H1 (cell line): ENCODE measurements around the gene EPHA7. TPM values are rescaled to one million over a fixed set of nuclear protein-coding genes. Genes with fewer than 3 reads are reported as not detected.

Experiments used
- CTCF ChIA-PET: fragments of 300-600 bp; sonication (Branson Sonifier 250); formaldehyde crosslinking; loops from one replicate; lab custom pipeline; 2021; ENCODE audit not compliant: partially characterized antibody; lab: Charles Lee
- POLR2A ChIA-PET: fragments of 300-600 bp; sonication (Branson Sonifier 250); formaldehyde crosslinking; loops from one replicate; lab custom pipeline; 2021; ENCODE audit warnings: inconsistent platforms; ENCODE audit not compliant: partially characterized antibody; lab: Charles Lee
- DNase-seq, 2 experiments: peaks; one replicate each; pipeline versions ENCODE4 v3.0.0 to v3.0.0-alpha.2; 2010 to 2022; ENCODE audit warnings: low spot score in 2 of 2, low read depth in 1 of 2, mixed read lengths in 1 of 2
- FAIRE-seq: peaks from 2 replicates; lab custom pipeline; 2011; peaks lifted over from hg19 to GRCh38; lab: Jason Lieb, UNC
- H2AFZ ChIP-seq: 2 replicates; pipeline ENCODE4 v1.8.1; 2012; ENCODE audit warnings: low read length, inconsistent platforms
- H2AK5ac ChIP-seq: 2 replicates; pipeline ENCODE4 v1.6.1; 2013; ENCODE audit warnings: low read depth, low read length
- H2BK120ac ChIP-seq: replicated peaks from 2 replicates; pipeline ENCODE3; 2013; ENCODE audit warnings: low read depth, low read length, inconsistent platforms
- H2BK12ac ChIP-seq: 2 replicates; pipeline ENCODE4 v1.6.1; 2013; ENCODE audit warnings: low read depth, low read length
- H2BK15ac ChIP-seq: 2 replicates; pipeline ENCODE4 v1.6.1; 2013; ENCODE audit warnings: low read length
- H2BK20ac ChIP-seq: 2 replicates; pipeline ENCODE4 v1.6.1; 2013; ENCODE audit warnings: low read length
- H2BK5ac ChIP-seq: 2 replicates; pipeline ENCODE4 v1.6.1; 2013; ENCODE audit warnings: low read depth, low read length
- H3K14ac ChIP-seq: 2 replicates; pipeline ENCODE4 v1.6.1; 2013; ENCODE audit warnings: inconsistent platforms; ENCODE audit not compliant: insufficient read length
- H3K18ac ChIP-seq: 2 replicates; pipeline ENCODE4 v1.6.1; 2013; ENCODE audit warnings: low read length; ENCODE audit errors: extremely low read depth
- H3K23ac ChIP-seq: 2 replicates; pipeline ENCODE4 v1.6.1; 2013; ENCODE audit warnings: inconsistent platforms; ENCODE audit not compliant: insufficient read length
- H3K23me2 ChIP-seq: 2 replicates; pipeline ENCODE4 v1.6.1; 2013; ENCODE audit warnings: low read depth, low read length
- H3K27ac ChIP-seq: 2 replicates; pipeline ENCODE4 v1.6.1; 2011; ENCODE audit warnings: low read depth, low read length, inconsistent platforms
- H3K27me3 ChIP-seq, 4 experiments: replicated peaks in 1 of 4; 1 replicate in 1 of 4; 2 replicates in 3 of 4; pipeline versions ENCODE4 v1.6.1 to v1.8.1; 2011 to 2013; ENCODE audit warnings: low read length in 3 of 4, mild to moderate bottlenecking in 3 of 4, inconsistent platforms in 2 of 4, mixed read lengths in 2 of 4, moderate library complexity in 1 of 4; ENCODE audit not compliant: control insufficient read depth in 3 of 4, insufficient read depth in 3 of 4; ENCODE audit errors: extremely low read depth in 1 of 4
- H3K36me3 ChIP-seq, 4 experiments: 2 replicates each; pipeline versions ENCODE4 v1.6.1 to v1.8.1; 2011 to 2013; ENCODE audit warnings: mild to moderate bottlenecking in 4 of 4, low read length in 3 of 4, moderate library complexity in 2 of 4, control low read depth in 1 of 4, inconsistent platforms in 1 of 4; ENCODE audit not compliant: insufficient read depth in 4 of 4, control insufficient read depth in 2 of 4
- H3K4ac ChIP-seq: replicated peaks from 2 replicates; pipeline ENCODE3; 2013; ENCODE audit warnings: low read length, low read depth, mixed read lengths, inconsistent platforms; ENCODE audit not compliant: insufficient read length
- H3K4me1 ChIP-seq, 4 experiments: replicated peaks in 1 of 4; 1 replicate in 1 of 4; 2 replicates in 3 of 4; pipeline versions ENCODE4 v1.6.1 to v1.8.1; 2011 to 2013; ENCODE audit warnings: low read length in 3 of 4, inconsistent platforms in 2 of 4, mixed read lengths in 1 of 4; ENCODE audit not compliant: insufficient read depth in 4 of 4, control insufficient read depth in 3 of 4
- H3K4me2 ChIP-seq, 2 experiments: 2 replicates each; pipeline versions ENCODE4 v1.6.1 to v1.8.1; 2011 to 2013; ENCODE audit warnings: low read depth in 2 of 2, low read length in 2 of 2, control low read depth in 1 of 2, inconsistent platforms in 1 of 2, mild to moderate bottlenecking in 1 of 2; ENCODE audit not compliant: insufficient read depth in 1 of 2
- H3K4me3 ChIP-seq, 4 experiments: fragments of 200-600, 300-600 bp in 1 of 4; sonication (generic), shearing (Covaris generic), sonication (Bioruptor Twin) in 1 of 4; 2 replicates each; pipeline versions ENCODE4 v1.5.1 to v1.8.1; 2011 to 2016; ENCODE audit warnings: low read length in 4 of 4, low read depth in 3 of 4, control low read depth in 2 of 4, inconsistent platforms in 2 of 4, mild to moderate bottlenecking in 2 of 4, mixed read lengths in 1 of 4, moderate library complexity in 1 of 4; ENCODE audit not compliant: insufficient read depth in 2 of 4; ENCODE audit errors: extremely low read depth in 1 of 4
- H3K56ac ChIP-seq: replicated peaks from 2 replicates; pipeline ENCODE3; 2013; ENCODE audit warnings: low read depth, mild to moderate bottlenecking, mixed read lengths, low read length, inconsistent platforms; ENCODE audit not compliant: insufficient read length
- H3K79me1 ChIP-seq: 2 replicates; pipeline ENCODE4 v1.6.1; 2013; ENCODE audit warnings: low read depth, low read length, control low read depth
- H3K79me2 ChIP-seq, 2 experiments: 2 replicates each; pipeline versions ENCODE4 v1.6.1 to v1.8.1; 2012 to 2013; ENCODE audit warnings: low read length in 2 of 2, mild to moderate bottlenecking in 2 of 2, inconsistent platforms in 1 of 2; ENCODE audit not compliant: insufficient read depth in 2 of 2, control insufficient read depth in 1 of 2
- H3K9ac ChIP-seq, 4 experiments: replicated peaks in 1 of 4; 1 replicate in 1 of 4; 2 replicates in 3 of 4; pipeline versions ENCODE4 v1.6.1 to v1.8.1; 2011 to 2013; ENCODE audit warnings: low read depth in 3 of 4, low read length in 3 of 4, control low read depth in 2 of 4, mild to moderate bottlenecking in 2 of 4, moderate library complexity in 2 of 4, inconsistent platforms in 1 of 4; ENCODE audit errors: extremely low read depth in 1 of 4
- H3K9me3 ChIP-seq, 2 experiments: 2 replicates each; pipeline versions ENCODE4 v1.6.1 to v1.8.1; 2012 to 2013; ENCODE audit warnings: mild to moderate bottlenecking in 2 of 2, moderate library complexity in 2 of 2, control low read depth in 1 of 2, inconsistent platforms in 1 of 2, low read depth in 1 of 2, low read length in 1 of 2, mixed read lengths in 1 of 2; ENCODE audit not compliant: insufficient read depth in 2 of 2
- H4K20me1 ChIP-seq, 2 experiments: replicated peaks in 1 of 2; 2 replicates each; pipeline versions ENCODE3 to v1.8.1; 2011 to 2013; ENCODE audit warnings: inconsistent platforms in 2 of 2, low read length in 2 of 2, mild to moderate bottlenecking in 1 of 2; ENCODE audit not compliant: insufficient read depth in 2 of 2, control insufficient read depth in 1 of 2
- H4K5ac ChIP-seq: 2 replicates; pipeline ENCODE4 v1.6.1; 2013; ENCODE audit warnings: low read length, low read depth, mixed read lengths, inconsistent platforms; ENCODE audit not compliant: insufficient read length
- H4K8ac ChIP-seq: 2 replicates; pipeline ENCODE4 v1.8.0; 2013; ENCODE audit warnings: mild to moderate bottlenecking, moderate library complexity, low read length, inconsistent platforms; ENCODE audit not compliant: insufficient read depth; ENCODE audit errors: extremely low read depth
- H4K91ac ChIP-seq: replicated peaks from 2 replicates; pipeline ENCODE3; 2013; ENCODE audit warnings: low read length, mixed read lengths, inconsistent platforms; ENCODE audit not compliant: insufficient read length
- ASH2L ChIP-seq: fragments of 200-600, 300-600 bp; sonication (generic); IDR thresholded peaks from one replicate; pipeline ENCODE4 v1.7.1; 2017; ENCODE audit warnings: low read length
- BACH1 ChIP-seq: IDR thresholded peaks from 2 replicates; pipeline ENCODE4 v1.6.1; 2012; ENCODE audit warnings: low read length, improper control_type of control experiment
- BCL11A ChIP-seq, 2 experiments: IDR thresholded peaks; one replicate each; pipeline ENCODE4 v1.6.1; 2011; ENCODE audit warnings: low read depth in 2 of 2, low read length in 2 of 2, mild to moderate bottlenecking in 2 of 2
- CEBPB ChIP-seq: IDR thresholded peaks from 2 replicates; pipeline ENCODE4 v1.6.1; 2012; ENCODE audit warnings: low read depth, low read length
- HDAC2 ChIP-seq, 2 experiments: fragments of 300-600 bp in 1 of 2; sonication (generic) in 1 of 2; IDR thresholded peaks; 2 replicates each; pipeline ENCODE4 v1.6.1; 2011 to 2012; ENCODE audit warnings: low read depth in 2 of 2, low read length in 2 of 2, mild to moderate bottlenecking in 2 of 2, moderate library complexity in 2 of 2, borderline replicate concordance in 1 of 2, inconsistent platforms in 1 of 2
- JUND ChIP-seq: IDR thresholded peaks from 2 replicates; pipeline ENCODE4 v1.6.1; 2011; ENCODE audit warnings: mild to moderate bottlenecking, improper control_type of control experiment, low read length
- POU5F1 ChIP-seq: IDR thresholded peaks from 2 replicates; pipeline ENCODE4 v1.6.1; 2011; ENCODE audit warnings: low read depth, mild to moderate bottlenecking, low read length, moderate library complexity
- RFX5 ChIP-seq: IDR thresholded peaks from 2 replicates; pipeline ENCODE4 v1.6.1; 2011; ENCODE audit warnings: low read depth, low read length, improper control_type of control experiment, borderline replicate concordance
- SIN3A ChIP-seq, 2 experiments: IDR thresholded peaks in 1 of 2; conservative IDR thresholded peaks in 1 of 2; 2 replicates each; pipeline ENCODE4 v1.6.1; 2011 to 2012; ENCODE audit warnings: low read length in 2 of 2, improper control_type of control experiment in 1 of 2, low read depth in 1 of 2, mild to moderate bottlenecking in 1 of 2
- TEAD4 ChIP-seq: IDR thresholded peaks from 2 replicates; pipeline ENCODE4 v1.6.1; 2012; ENCODE audit warnings: low read depth, low read length, inconsistent platforms, mixed read lengths
- YY1 ChIP-seq: IDR thresholded peaks from 2 replicates; pipeline ENCODE4 v1.6.1; 2011; ENCODE audit warnings: low read depth, mild to moderate bottlenecking, low read length
- WGBS, 2 experiments: shearing (Covaris generic) in 1 of 2; methylation state at CpG; one replicate each; pipeline versions ENCODE4 v1.1.6 to v1.1.7; 2013 to 2015; ENCODE audit warnings: low lambda C conversion rate in 2 of 2, mixed read lengths in 2 of 2, inconsistent platforms in 1 of 2, low coverage in 1 of 2, missing lambda C conversion rate in 1 of 2; ENCODE audit not compliant: insufficient replicate concordance in 2 of 2, insufficient coverage in 1 of 2, insufficient read length in 1 of 2; ENCODE audit errors: extremely low coverage in 1 of 2, missing lambda C conversion rate in 1 of 2; 5-methylcytosine and 5-hydroxymethylcytosine counted together
- polyA plus RNA-seq, 7 experiments: library from polyadenylated mRNA; depleted of rRNA in 3 of 7; stranded (reverse) in 5 of 7; unstranded in 2 of 7; fragments of >200 nt in 5 of 7; fragments of 200-250 nt in 2 of 7; gene quantifications; 1 replicate in 5 of 7; 2 replicates in 1 of 7; 4 replicates in 1 of 7; pipeline versions ENCODE4 v1.2.1 to v1.2.3, GENCODE V29; 2011 to 2013; ENCODE audit warnings: missing spikeins in 2 of 7, mixed read lengths in 2 of 7
- total RNA-seq: library from RNA; stranded (reverse); fragmentation: NEBNext Ultra II Directional; extraction: Animal tissue kit (Norgen Biotek cat#: 25700); gene quantifications from 2 replicates; pipeline ENCODE4 v1.2.1, GENCODE V29; 2021
- TF ChIP-seq, protein P1 (sequence below): IDR thresholded peaks from 2 replicates; pipeline ENCODE4 v1.6.1; 2012; ENCODE audit warnings: low read length, inconsistent platforms

EPHA7 gene
- total and polyA plus RNA-seq, 2 of the 8 experiments (the other 6 are each of a cell fraction or from before 2014, with no cell fraction given), result 1.3 to 6.8 TPM

DNA sequence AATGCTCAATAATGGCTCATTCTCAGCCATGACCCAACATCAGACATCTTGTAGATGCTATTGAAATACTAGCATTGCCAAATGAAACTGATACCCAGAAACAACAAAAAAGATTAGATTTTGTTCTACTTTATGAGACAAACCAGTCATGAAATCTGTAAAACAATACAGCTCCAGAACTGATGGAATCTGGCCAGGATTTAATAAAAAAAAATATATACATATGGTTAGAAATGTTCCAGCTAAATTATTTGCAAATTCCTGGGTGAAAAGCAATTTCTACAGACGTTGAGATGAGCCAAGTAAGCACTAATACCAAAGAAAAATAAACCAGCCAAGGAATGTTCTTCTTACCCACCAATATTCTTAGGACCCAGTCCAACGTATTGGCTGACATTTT lies 201.3 kb downstream of the EPHA7 start:
- POLR2A ChIA-PET, result no interaction called here
- no peak for FAIRE-seq
- no peak for TF ChIP-seq POU5F1
- no peak for TF ChIP-seq ASH2L
- TF ChIP-seq, protein P1, sequence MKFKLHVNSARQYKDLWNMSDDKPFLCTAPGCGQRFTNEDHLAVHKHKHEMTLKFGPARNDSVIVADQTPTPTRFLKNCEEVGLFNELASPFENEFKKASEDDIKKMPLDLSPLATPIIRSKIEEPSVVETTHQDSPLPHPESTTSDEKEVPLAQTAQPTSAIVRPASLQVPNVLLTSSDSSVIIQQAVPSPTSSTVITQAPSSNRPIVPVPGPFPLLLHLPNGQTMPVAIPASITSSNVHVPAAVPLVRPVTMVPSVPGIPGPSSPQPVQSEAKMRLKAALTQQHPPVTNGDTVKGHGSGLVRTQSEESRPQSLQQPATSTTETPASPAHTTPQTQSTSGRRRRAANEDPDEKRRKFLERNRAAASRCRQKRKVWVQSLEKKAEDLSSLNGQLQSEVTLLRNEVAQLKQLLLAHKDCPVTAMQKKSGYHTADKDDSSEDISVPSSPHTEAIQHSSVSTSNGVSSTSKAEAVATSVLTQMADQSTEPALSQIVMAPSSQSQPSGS, result no peak
- TF ChIP-seq BACH1, result no peak
- TF ChIP-seq RFX5, result no peak
- TF ChIP-seq BCL11A (IDR thresholded peaks at IDR 0.05; ENCODE audit: low read depth in 2 of 2, low read length in 2 of 2), result no peak
- TF ChIP-seq TEAD4, result no peak
- TF ChIP-seq SIN3A (conservative IDR thresholded peaks at IDR 0.05 in 1 of 2, IDR thresholded peaks at IDR 0.05 in 1 of 2; ENCODE audit: low read depth in 1 of 2, low read length in 2 of 2), result no peak
- TF ChIP-seq YY1, result no peak
- TF ChIP-seq HDAC2 (IDR thresholded peaks at IDR 0.05; ENCODE audit: borderline replicate concordance in 1 of 2, low read depth in 2 of 2, low read length in 2 of 2), result no peak
- TF ChIP-seq JUND, result no peak
- TF ChIP-seq CEBPB, result no peak

More for the DNA sequence above, 201.3 kb downstream of the EPHA7 start:
- H3K56ac ChIP-seq, result no peak overlapping the region
- H2BK20ac ChIP-seq, result no peak overlapping the region
- no peak overlapping the region for H2BK120ac ChIP-seq
- H3K27ac ChIP-seq, result no peak overlapping the region
- H4K20me1 ChIP-seq, result no peaks in the 10 kb centered on the region
- H3K4me1 ChIP-seq, result no peaks in the 10 kb centered on the region
- no peak overlapping the region for H2AFZ ChIP-seq
- no peaks in the 10 kb centered on the region for H3K79me1 ChIP-seq
- no peak overlapping the region for H2AK5ac ChIP-seq
- H3K23me2 ChIP-seq, result no peaks in the 10 kb centered on the region
- CTCF ChIA-PET, result interaction anchor here (0.9 kb wide), 1 partner anchor 407 kb away, joined by 3 read pairs; no protein-coding TSS in a partner anchor
- no peak overlapping the region for H4K8ac ChIP-seq
- no peak overlapping the region for H4K91ac ChIP-seq
- H2BK15ac ChIP-seq, result no peak overlapping the region
- DNase-seq, result no peak
- no peak overlapping the region for H3K18ac ChIP-seq
- no peaks in the 10 kb centered on the region for H3K36me3 ChIP-seq
- H3K4me2 ChIP-seq, result no peak overlapping the region
- H3K4me3 ChIP-seq, result no peak overlapping the region
- H3K4ac ChIP-seq, result no peak overlapping the region
- H3K14ac ChIP-seq, result no peak overlapping the region
- H2BK5ac ChIP-seq, result no peak overlapping the region
- no peak overlapping the region for H3K9ac ChIP-seq
- no peaks in the 10 kb centered on the region for H3K9me3 ChIP-seq
- no peak overlapping the region for H2BK12ac ChIP-seq
- WGBS, 2 experiments, result 85% methylated on average over 2 of the region's 2 CpGs; no CpG with 5 or more reads in 1 of the 2 experiments
- H3K79me2 ChIP-seq, result no peaks in the 10 kb centered on the region
- H4K5ac ChIP-seq, result no peak overlapping the region
- peaks cover 0 to 1% (median 0%) of the 10 kb centered on the region in 4 experiments; a peak in 1 of 7 replicates for H3K27me3 ChIP-seq
- H3K23ac ChIP-seq, result no peak overlapping the region
